ENCODE measurements around the gene PNMT. TPM values are rescaled to one million over a fixed set of nuclear protein-coding genes. Genes with fewer than 3 reads are reported as not detected.

PNMT gene
- total and polyA plus RNA-seq, 2 experiments from 2014 or later = 51.9 to 204 TPM

DNA sequence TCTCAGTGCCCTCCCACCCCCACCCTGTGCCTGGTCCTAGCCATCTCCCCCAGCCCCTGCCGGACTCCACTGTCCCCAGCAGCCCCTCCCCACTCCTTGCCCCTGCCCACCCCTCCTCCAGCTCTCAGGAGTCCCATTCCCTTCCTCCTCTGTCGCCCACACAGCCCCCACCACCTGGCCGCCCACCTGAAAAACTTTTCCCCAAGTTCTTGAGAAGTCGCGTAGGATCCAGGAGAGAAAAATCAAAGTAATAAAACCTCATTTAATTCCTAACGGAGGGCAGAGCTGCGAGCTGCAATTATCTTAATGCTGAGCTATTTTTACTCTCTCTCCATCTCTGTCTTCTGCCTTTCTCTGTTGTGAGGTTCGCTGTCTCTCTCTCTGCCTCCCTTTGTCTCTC is 43.9 kb upstream of the PNMT start:
- H3K27me3 ChIP-seq = peaks cover 51% of the 10 kb centered on the region
- no peak overlapping the region for H2AFZ ChIP-seq
- H3K4me3 ChIP-seq = no peak overlapping the region
- H3K27ac ChIP-seq = no peak overlapping the region
- no peak for DNase-seq (ENCODE audit: low spot score)
- no peaks in the 10 kb centered on the region for H3K9me2 ChIP-seq (replicated peaks; ENCODE audit: insufficient read depth)
- TF ChIP-seq EZH2 (IDR thresholded peaks at IDR 0.05; ENCODE audit: borderline replicate concordance) (no peak), CTCF (IDR thresholded peaks at IDR 0.05; ENCODE audit: poor library complexity) (no peak), EZH2phosphoT487 (IDR thresholded peaks at IDR 0.05; ENCODE audit: low read depth, severe bottlenecking, unreplicated experiment) (no peak)
- H3K9me3 ChIP-seq (ENCODE audit: low read depth) = no peaks in the 10 kb centered on the region
- no peak overlapping the region for H3K4me2 ChIP-seq
- WGBS (ENCODE audit: low lambda C conversion rate, missing lambda C conversion rate) = 69% methylated on average over 7 of the region's 8 CpGs
- no peaks in the 10 kb centered on the region for H3K79me2 ChIP-seq
- no peaks in the 10 kb centered on the region for H4K20me1 ChIP-seq (ENCODE audit: insufficient read depth, poor library complexity, severe bottlenecking)
- H3K36me3 ChIP-seq (replicated peaks; ENCODE audit: insufficient read depth, low read depth) = no peaks in the 10 kb centered on the region
- H3K4me1 ChIP-seq (ENCODE audit: insufficient read depth) = peaks cover 19% of the 10 kb centered on the region

GRCh38 chr17:39625198-39625785 is 43.0 kb upstream of the PNMT start:
- Histone ChIP-seq H4K20me1 (ENCODE audit: insufficient read depth, poor library complexity, severe bottlenecking) (no peaks in the 10 kb centered on the region), H3K4me2 (no peak overlapping the region), H3K9me3 (ENCODE audit: low read depth) (no peaks in the 10 kb centered on the region), H2AFZ (no peak overlapping the region), H3K4me3 (no peak overlapping the region), H3K79me2 (no peaks in the 10 kb centered on the region), H3K4me1 (ENCODE audit: insufficient read depth) (peaks cover 17% of the 10 kb centered on the region), H3K27ac (no peak overlapping the region), H3K9me2 (replicated peaks; ENCODE audit: insufficient read depth) (no peaks in the 10 kb centered on the region), H3K27me3 (peaks cover 46% of the 10 kb centered on the region), H3K36me3 (replicated peaks; ENCODE audit: insufficient read depth, low read depth) (no peaks in the 10 kb centered on the region)
- no peak for DNase-seq (ENCODE audit: low spot score)
- TF ChIP-seq EZH2phosphoT487 (IDR thresholded peaks at IDR 0.05; ENCODE audit: low read depth, severe bottlenecking, unreplicated experiment) = no peak
- TF ChIP-seq EZH2 (IDR thresholded peaks at IDR 0.05; ENCODE audit: borderline replicate concordance) = no peak
- no peak for TF ChIP-seq CTCF (IDR thresholded peaks at IDR 0.05; ENCODE audit: poor library complexity)
- 82% methylated on average over 5 of the region's 5 CpGs for WGBS (ENCODE audit: low lambda C conversion rate, missing lambda C conversion rate)

GRCh38 chr17:39626171-39627046 is 41.8 kb upstream of the PNMT start, which contains the start of gene PPP1R1B:
TSS of gene PPP1R1B (plus strand) at chr17:39626952. CDS start at chr17:39627393, 441 bp downstream.
- H3K4me1 ChIP-seq (ENCODE audit: insufficient read depth) = peaks cover 22% of the 10 kb centered on the region
- DNase-seq (ENCODE audit: low spot score) = no peak

More at GRCh38 chr17:39626171-39627046, 41.8 kb upstream of the PNMT start, which contains the start of gene PPP1R1B:
- Histone ChIP-seq H3K27me3 (peaks cover 46% of the 10 kb centered on the region), H3K79me2 (no peaks in the 10 kb centered on the region), H3K36me3 (replicated peaks; ENCODE audit: insufficient read depth, low read depth) (no peaks in the 10 kb centered on the region), H3K27ac (no peak within 1 kb of the TSS), H3K4me3 (peak within 1 kb of the TSS; percentile 55), H3K9me2 (replicated peaks; ENCODE audit: insufficient read depth) (no peaks in the 10 kb centered on the region), H3K4me2 (peak within 1 kb of the TSS; percentile 98), H4K20me1 (ENCODE audit: insufficient read depth, poor library complexity, severe bottlenecking) (no peaks in the 10 kb centered on the region), H3K9me3 (ENCODE audit: low read depth) (no peaks in the 10 kb centered on the region), H2AFZ (peak within 1 kb of the TSS; percentile 66)
- 18% methylated on average over 25 of the region's 29 CpGs for WGBS (ENCODE audit: low lambda C conversion rate, missing lambda C conversion rate)
- TF ChIP-seq EZH2 (IDR thresholded peaks at IDR 0.05; ENCODE audit: borderline replicate concordance) = no peak
- TF ChIP-seq CTCF (IDR thresholded peaks at IDR 0.05; ENCODE audit: poor library complexity) = no peak
- no peak for TF ChIP-seq EZH2phosphoT487 (IDR thresholded peaks at IDR 0.05; ENCODE audit: low read depth, severe bottlenecking, unreplicated experiment)

All from hepatocyte (in vitro differentiated cells).